ENCODE measurements around the gene SLC16A14.

DNA sequence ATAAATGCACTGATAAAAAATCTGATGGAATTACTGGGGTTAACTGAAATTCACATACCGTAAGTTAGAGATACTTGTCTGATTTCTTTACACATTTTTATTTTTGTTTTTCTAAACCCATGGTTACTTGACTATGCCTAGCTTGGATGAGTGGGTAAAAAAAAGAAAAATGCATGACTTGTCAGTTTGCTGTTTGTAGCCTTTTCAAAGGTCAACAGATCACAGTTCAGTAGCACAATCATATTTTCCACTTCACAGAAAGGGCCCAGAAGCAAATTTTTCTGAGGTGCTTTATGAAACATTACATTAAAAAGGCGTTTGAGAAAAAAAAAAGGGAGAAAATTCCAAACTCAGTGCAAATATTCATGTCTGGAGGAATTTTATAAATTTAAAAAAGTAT, 16.4 kb downstream of the SLC16A14 start:
- TF ChIP-seq CTCF (IDR thresholded peaks at IDR 0.05; ENCODE audit: low read depth, low read length, poor library complexity, severe bottlenecking): no peak
- no peak for TF ChIP-seq EZH2phosphoT487 (IDR thresholded peaks at IDR 0.05; ENCODE audit: borderline replicate concordance, low read length)
